ENCODE measurements around the gene EID2. TPM values are rescaled to one million over a fixed set of nuclear protein-coding genes. Genes with fewer than 3 reads are reported as not detected.

EID2 gene
- polyA plus RNA-seq, 4 donors = 9.9 to 13.4 (median 11.9) TPM

Other genes starting within 250 kb of the EID2 start
- not detected for gene IFNL1, start 243.8 kb downstream of the EID2 start, polyA plus RNA-seq
- gene LRFN1, start 219.3 kb downstream of the EID2 start, polyA plus RNA-seq = under 1 TPM in 3 of 4 donors, not detected in 1; 0.27 to 0.76 (median 0.71) TPM
- 10 to 100 TPM in 3 of 4 donors, 1 to 10 TPM in 1; 8.1 to 46.2 (median 30.1) TPM for gene GMFG, start 204.1 kb downstream of the EID2 start, polyA plus RNA-seq
- gene SAMD4B, start 197.7 kb downstream of the EID2 start, polyA plus RNA-seq = 10 to 100 TPM; 37.8 to 94.4 (median 56.8) TPM
- gene PAF1, start 149.1 kb downstream of the EID2 start, polyA plus RNA-seq = 10 to 100 TPM; 32.9 to 42.7 (median 37.9) TPM
- gene MED29, start 148.8 kb downstream of the EID2 start, polyA plus RNA-seq = 10 to 100 TPM; 20.3 to 29.3 (median 23.7) TPM
- gene ZFP36, start 133.3 kb downstream of the EID2 start, polyA plus RNA-seq = 100 to 1,000 TPM; 104 to 365 (median 195) TPM
- 10 to 100 TPM in 1 of 4 donors, 1 to 10 TPM in 3; 1.9 to 13.2 (median 6.3) TPM for gene PLEKHG2, start 127.5 kb downstream of the EID2 start, polyA plus RNA-seq
- gene RPS16, start 104.2 kb downstream of the EID2 start, polyA plus RNA-seq = 1,000 to 10,000 TPM; 1,341 to 3,643 (median 2,485) TPM
- 100 to 1,000 TPM in 3 of 4 donors, 10 to 100 TPM in 1; 95.5 to 283 (median 163) TPM for gene SUPT5H, start 94.6 kb downstream of the EID2 start, polyA plus RNA-seq
- gene TIMM50, start 59.3 kb downstream of the EID2 start, polyA plus RNA-seq = 10 to 100 TPM; 33.8 to 62.2 (median 48.4) TPM
- under 1 TPM in 2 of 4 donors, not detected in 2; 0.15 to 0.40 TPM for gene DLL3, start 41.2 kb downstream of the EID2 start, polyA plus RNA-seq
- gene SELENOV, start 25.0 kb downstream of the EID2 start, polyA plus RNA-seq = under 1 TPM in 1 of 4 donors, not detected in 3; 0.32 TPM
- gene EID2B, start 7.3 kb downstream of the EID2 start, polyA plus RNA-seq = 1 to 10 TPM in 1 of 4 donors, under 1 TPM in 2, not detected in 1; 0.81 to 2.0 (median 0.99) TPM
- not detected for gene LGALS13, start 62.4 kb upstream of the EID2 start, polyA plus RNA-seq
- not detected for gene LGALS16, start 115.8 kb upstream of the EID2 start, polyA plus RNA-seq
- gene LGALS14, start 164.3 kb upstream of the EID2 start, polyA plus RNA-seq = 1 to 10 TPM in 1 of 4 donors, not detected in 3; 5.1 TPM
- gene CLC, start 197.9 kb upstream of the EID2 start, polyA plus RNA-seq = 10 to 100 TPM in 1 of 4 donors, 1 to 10 TPM in 1, not detected in 2; 1.2 to 27.3 TPM
- gene LEUTX, start 238.7 kb upstream of the EID2 start, polyA plus RNA-seq = not detected